Caki2 (cell line): Measurements from ENCODE around the gene SH3RF3. TPM values are rescaled to one million over a fixed set of nuclear protein-coding genes. Genes with fewer than 3 reads are reported as not detected.

Experiments used
- DNase-seq: peaks from one replicate; pipeline ENCODE4 v3.0.0-alpha.2; 2015; ENCODE audit warnings: low read depth
- in situ Hi-C: cut with HindIII; loops from 2 replicates; pipeline ENCODE4 v1.10.0; 2016; ENCODE audit warnings: low sequenced_read_pairs, low pct_unique_long_range_greater_than_20kb, mixed read lengths
- total RNA-seq: library from RNA; depleted of rRNA; stranded (reverse); fragments of >200 nt; shearing (Covaris generic); gene quantifications from 2 replicates; pipeline ENCODE4 v1.2.3, GENCODE V29; 2014; ENCODE audit warnings: low replicate concordance

The SH3RF3 gene
- total RNA-seq, 1 experiment from 2014 or later, result 0.20 TPM

DNA sequence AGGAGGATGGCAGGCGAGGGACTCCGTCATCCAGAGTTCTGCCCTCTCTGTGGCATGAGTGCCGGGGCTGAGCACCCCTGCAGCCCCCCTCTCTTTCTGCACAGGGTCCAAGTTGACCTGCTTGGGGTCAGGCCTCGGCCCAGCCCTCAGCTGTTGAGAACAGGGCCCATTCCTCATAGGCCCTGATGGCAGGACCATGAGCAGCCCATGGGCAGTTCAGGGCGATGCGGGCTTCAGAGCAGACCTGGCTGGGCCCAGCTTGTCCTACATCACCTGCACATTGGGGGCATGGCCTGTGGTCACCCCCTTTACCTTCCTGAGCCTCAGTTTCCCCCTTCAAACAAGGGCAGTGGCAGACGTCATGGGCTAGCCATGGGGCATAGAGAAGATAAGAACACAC lies 246.7 kb downstream of the SH3RF3 start:
- in situ Hi-C loops, result no loop called here
- no peak for DNase-seq

DNA sequence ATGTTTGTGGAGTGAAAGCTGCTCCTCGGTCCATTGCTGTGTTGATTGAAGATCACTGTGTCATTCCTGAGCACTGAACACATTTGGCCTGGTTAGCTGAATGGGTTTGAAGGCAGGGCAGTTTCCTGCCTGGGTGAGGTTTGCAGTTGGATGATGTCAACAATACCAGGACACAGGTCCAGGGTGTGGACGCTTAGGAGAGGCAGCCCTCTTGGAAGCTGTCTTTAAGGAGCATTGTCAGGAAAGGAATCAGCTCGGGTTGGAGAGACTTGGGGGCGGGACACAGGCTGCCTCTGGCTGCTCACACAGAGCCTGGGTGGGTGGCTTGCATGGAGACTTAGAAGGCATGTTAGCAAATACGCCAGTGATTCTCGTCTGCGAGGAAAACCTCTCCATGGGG lies 247.1 kb downstream of the SH3RF3 start:
- in situ Hi-C loops, result no loop called here
- no peak for DNase-seq

DNA sequence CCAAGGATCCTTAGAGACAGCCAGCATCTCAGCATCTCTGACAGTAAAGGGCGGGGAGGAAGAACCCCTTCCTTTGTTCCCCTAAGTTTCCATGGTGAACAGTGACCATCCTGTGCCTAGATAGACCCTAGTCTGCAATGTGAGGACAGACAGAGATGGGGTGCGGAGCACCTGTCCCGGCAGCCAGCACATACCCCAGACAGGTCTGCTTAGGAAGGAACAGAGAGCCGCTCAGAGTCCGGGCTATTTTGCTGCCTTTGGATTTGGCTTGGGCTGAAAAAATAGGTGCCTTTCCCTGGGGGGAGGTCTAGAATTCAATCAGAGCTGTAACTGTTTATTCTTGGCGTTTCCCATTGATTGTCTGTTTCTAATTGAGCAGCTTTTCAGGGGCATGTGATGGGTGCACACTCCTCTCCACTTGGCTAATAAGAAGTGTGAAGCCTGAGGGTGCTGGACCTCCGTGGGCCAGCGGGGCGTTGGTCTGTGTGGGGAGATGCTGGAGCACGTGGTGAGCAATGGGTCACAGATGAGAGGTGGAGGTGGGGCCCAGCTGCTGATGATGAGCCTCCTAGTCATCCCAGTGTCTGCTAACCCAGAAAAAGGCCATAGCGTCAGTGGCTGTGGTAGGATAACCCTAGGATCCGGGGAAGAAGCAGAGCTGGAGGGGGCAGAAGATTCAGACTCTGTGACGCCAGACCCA lies 247.9 kb downstream of the SH3RF3 start:
- no peak for DNase-seq
- in situ Hi-C loops, result no loop called here

DNA sequence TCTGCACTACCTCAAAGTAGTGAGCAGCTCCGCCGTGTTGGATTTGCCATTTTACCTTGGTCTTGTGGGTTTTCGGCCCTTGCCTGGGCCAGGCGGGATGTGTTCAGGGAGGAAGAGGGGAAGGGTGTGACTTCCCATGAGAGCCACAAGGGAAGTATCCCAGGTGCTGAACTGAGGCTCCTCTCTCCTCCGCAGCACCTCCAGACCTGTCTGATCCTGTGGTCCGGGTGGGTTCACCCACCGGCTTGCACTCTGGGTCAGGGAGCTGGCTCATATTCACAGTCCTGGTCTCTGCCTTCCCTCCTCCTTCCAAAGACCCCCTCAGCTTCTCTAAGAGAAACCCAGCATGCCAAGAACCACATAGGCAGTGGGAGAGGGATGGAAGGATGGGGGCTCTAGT lies 249.0 kb downstream of the SH3RF3 start:
- in situ Hi-C loops, result no loop called here
- DNase-seq, result no peak

DNA sequence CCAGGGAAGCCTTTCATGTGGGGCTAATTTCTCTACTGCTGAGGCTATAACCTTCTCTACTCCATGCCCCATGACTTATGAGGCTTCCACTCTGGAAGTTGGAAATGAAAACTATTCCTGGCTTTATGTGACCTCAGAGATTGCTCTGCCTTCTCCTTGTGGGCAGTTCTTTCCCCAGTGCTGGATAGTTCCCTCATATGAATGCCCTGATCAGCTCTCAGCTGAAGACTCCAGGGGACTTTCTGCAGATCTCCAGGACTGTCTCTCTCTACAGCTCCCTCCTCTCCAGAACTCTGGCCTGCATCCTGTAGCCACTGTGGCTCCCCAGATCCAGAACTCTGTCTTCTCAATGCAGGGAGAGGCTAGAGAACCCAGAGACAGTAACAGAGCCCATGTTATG lies 249.7 kb downstream of the SH3RF3 start:
- in situ Hi-C loops, result no loop called here
- no peak for DNase-seq

DNA sequence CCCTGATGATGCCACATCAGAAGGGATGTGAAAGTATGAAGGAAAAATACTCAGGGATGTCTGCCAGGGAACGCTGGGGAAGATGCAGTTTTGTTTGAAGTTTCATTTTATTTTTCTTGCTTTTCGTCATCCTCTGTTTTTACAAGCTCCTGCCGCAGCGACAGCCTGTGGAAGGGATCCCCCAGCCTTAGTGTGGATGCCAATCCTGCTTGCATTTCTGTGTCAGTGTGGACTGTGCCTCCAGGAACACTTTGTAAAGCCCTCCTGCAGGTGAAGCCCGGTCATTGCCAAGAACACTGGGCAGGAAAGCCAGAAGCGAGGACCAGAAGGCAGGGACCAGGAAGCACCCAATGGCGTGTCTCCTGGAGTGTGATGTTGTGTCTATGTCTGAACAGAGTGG lies 250.5 kb downstream of the SH3RF3 start:
- in situ Hi-C loops, result no loop called here
- DNase-seq, result no peak

DNA sequence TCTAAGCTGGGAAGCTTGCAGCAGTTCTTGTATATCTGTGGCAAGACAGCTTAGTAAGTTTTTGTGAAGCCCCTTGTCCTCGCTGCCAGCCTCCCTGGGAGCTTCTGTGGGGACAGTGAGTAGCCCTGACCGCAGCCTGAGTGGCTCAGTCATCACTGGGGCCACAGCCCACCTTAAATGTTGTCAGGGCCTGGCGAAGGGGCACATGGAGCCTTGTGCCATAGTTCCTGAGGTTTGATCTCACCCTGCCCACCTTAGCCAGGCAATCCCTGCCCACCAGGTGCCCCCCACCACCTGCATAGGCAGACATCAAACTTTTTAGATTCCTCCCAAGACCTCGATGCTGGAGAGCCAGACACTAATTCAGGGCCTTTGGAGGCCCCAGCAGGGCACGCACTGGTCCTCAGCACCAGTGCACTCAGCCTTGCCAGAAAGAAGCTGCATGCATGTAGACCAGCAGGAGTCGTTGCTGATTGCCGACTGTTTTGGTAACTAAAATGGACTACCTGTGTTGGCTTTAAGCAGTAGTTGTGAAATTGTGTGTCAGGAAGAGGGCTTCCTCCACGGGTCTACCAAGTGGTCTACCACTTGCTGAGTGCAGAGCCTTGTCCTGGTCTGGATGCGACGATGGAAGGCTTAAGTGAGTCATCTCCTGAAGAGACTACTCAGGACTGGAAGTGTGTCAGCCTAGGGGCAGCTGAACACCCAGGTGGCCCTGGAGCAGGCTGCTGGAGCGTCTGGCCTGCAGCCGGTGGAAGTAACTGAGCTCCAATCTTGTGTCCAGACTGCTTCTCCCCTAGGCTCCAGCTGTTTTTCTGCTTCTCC lies 251.7 kb downstream of the SH3RF3 start:
- no peak for DNase-seq
- in situ Hi-C loops, result no loop called here

DNA sequence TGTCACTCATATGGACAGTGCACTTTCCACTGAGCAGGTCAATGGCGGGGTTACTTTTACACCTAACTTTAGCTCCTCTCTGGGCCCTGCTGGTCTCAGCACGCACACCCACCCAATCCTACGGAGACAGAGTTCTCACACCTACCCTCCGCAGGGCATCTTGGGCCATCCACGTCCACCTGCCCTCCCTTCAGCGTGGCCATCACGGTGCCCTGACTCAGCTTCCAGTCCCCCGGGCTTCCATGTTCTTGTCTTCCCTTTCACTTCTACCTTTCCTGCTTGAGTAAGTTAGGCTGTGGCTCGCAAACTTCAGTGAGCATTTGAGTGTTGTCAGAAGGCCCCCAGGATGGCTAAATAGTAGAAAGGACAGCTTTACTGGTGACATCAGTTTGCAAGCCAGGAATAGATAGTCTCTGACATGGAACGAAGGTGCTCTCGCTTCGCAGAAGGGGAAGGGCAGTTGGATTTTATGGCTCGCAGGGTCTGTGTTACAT lies 252.4 kb downstream of the SH3RF3 start:
- in situ Hi-C loops, result no loop called here
- no peak for DNase-seq

DNA sequence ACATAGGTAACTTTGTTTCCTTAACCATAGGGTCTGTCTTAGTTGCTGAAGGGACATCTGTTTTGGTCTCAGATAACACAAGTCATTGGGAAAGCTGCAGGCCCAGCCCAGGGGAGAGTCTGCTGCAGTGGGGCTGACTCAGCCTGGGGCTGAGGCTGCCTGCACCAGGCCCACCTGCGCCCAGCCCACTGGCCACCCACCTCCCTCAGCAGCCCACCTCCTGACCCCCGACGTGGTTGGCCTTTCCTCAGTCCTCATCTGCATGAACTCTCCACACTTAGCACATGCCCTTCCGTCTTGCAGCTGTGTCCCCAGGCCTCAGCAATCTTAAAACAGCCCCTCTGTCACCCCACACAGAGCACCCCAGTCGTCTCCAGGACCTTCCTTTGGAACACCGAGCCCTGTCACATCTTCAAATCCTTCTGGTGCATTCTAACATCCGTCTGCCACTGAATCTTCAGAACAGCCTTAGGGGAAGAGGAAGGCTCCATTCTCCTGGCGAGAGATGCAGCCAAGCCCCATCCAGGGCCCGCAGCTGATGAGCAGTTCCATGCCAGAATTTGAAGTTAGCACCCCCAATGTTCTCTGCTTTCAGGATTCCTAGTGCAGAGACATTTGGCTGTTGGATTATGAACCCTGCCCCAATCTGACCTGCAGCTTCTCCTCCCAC lies 253.4 kb downstream of the SH3RF3 start:
- DNase-seq, result no peak
- in situ Hi-C loops, result no loop called here

DNA sequence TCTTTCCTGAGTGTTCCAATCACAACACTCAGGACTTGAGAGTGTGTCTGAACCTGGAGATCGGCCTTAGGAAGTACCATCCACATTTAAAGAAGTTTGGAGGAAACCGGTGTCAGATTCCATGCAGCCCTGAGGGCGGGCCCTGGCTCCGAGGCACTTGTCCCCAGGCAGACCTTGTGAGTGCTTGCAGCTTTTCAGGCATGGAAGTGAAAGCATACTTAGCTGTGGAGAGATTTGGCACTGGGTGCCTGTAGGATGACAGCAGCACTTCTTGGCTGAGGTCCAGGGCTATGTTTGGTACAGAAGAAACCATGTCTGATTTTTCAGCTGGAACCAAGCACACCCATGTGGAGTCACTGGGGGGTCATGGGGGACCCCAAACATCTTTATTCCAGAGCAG lies 253.9 kb downstream of the SH3RF3 start:
- DNase-seq, result peak; percentile 6
- in situ Hi-C loops, result no loop called here

DNA sequence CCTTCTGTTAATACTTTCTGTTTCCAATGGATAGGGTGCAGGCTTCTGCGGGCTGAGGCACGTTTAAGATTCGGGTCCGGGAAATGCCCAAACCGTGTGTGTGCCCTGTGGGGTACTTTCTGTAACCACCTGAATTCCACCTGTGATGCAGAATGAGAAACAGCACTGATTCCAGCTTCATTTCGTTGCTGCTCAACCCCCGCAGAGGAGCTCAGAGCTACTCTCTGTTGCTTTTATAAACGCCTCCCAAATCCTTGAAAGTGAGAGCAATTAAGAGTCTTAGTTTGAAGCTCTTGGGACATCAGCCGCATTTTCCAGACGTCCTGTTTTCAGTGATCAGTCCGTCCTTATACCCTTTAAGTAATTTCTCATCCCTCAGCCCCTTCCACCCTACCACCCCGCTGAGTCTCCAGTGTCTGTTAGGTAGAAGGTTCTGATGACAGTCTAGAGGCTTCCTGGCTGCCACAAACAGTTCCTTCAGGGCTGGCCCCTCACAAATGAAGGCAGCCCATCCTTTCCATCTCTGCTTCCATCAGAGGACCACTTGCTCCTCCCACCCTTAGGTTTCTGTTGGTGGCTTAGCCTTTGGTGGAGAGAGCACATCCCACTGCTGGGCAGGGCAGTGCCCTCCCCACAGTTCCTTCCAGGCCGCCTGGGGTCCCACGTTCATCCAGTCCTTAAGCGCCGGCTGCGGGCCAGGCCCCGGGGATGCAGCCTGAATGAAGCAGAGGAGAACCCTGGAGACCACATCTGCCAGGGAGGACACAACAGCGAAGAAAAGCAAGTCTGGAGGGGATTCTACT lies 254.7 kb downstream of the SH3RF3 start:
- DNase-seq, result no peak
- in situ Hi-C loops, result no loop called here

DNA sequence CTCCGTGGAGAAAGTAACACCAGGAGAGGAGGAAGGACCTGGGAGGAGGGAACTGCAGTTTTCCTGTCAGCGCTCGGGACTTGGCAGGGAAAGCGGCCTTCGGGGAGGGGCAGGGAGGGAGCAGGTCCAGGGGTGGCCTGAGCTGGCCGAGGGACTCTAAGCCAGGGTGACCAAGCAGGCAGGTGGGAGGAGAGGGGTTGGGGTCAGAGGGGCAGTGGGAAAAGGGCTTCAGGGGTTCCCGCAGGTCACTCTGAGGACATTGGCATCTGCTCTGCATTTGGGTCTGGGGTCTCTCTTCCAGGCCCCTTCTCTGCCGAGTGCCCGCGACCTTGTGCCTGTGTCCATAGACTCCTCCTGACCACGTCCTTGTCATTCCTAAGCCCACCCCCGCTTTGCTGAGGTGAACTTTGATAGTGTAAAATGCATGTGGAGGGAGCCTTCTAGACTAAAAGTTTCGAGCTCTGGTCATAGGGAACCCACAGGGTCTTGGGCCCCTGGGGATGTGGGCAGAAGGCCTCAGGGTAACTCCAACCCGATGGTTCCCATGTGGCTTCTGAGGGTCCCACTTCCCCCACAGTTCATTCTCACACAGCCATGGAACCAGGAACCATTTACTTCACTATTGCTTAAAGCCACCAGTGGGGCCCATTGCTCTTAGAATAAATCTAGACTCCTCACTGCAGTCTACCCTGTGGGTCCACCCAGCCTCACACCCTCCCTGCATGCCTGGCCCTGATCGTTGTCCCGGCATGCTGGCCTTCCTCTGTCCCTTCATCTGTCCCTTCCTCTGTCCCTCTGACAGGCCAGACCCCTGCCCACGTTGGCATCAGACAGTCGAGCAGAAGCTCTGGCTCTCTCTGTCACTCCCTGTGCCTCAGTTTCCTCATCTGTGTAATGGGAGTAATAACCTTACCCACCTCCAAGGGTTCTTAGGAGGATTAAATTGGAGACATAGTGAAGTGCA lies 255.6 kb downstream of the SH3RF3 start:
- in situ Hi-C loops, result no loop called here
- DNase-seq, result no peak

DNA sequence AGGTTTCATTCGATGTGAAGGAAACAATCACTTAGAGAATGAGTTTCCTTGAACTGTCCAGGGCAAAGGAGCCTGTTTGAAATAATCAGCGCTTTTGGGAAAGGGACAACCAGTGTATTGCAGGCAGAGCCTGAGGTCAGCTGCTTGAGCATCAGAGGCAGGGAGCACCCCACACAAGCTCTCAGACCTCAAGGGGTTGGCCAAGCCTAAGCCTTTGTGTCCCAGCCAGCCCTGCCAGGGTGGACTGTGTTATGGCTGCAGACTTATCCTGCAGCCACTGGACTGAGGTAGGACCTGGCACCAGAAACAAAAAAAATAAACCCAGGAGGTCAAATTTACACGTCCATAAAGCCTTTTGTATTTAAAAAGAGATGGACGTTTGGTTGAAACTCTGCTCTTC lies 256.5 kb downstream of the SH3RF3 start:
- DNase-seq, result no peak

DNA sequence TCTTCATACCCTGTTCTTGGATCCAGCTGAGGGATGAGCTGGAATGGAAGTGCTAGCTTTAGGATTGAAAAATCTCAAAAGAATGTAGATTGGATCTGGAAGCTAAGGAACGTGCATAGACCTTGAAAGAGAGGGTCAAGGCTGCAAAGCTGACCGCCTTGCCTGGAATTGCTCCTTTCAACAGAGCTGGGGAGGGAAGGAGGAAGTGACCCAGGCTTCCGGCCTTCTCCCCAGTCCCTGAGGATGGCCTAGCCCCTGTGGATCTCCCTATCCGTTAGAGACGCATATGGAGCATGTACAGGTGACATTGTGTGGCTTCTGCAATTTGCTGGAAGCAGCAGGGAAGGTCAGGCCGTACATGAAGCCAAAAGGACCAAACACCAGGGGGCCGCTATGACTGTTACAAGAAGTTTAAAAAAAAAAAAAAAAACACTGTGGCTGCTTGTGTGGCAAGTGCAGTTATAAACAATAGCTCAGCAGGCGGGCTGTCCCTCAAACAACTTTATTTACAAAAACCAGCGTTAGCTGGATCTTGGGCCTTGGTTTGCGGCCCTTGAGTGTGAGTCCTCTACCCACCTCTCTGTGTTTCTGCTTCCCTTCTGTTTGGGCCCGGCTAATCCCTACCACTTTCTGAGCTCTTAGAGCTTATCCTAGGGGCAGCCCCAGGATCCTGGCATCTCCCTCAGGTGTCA lies 257.1 kb downstream of the SH3RF3 start:
- in situ Hi-C loops, result no loop called here
- no peak for DNase-seq

More for the DNA sequence above, 256.5 kb downstream of the SH3RF3 start:
- in situ Hi-C loops, result no loop called here

DNA sequence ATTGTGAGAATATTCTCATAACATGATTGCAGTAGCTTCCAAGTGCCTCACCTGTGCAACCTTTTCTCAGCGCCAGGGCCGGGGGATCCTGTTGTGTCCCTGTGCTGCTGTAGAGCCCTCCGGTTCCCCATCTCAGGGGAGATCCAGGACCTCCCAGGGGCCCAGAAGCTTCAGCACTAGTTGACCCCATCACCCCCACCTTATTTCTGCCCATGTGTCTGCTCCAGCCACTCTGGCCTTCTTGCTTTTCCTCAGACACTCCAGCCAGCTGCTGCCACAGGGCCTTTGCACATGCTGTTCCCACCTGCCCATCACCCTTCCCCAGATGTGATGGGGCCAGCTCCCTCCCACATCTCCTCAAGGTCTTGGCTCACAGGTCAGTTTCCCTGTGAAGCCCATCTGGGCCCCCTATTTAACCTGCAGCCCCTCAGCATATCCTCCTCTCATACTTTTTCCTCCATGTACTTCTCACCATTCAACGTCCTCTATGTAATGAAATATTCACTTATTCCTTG lies 258.3 kb downstream of the SH3RF3 start:
- in situ Hi-C loops, result no loop called here
- no peak for DNase-seq

DNA sequence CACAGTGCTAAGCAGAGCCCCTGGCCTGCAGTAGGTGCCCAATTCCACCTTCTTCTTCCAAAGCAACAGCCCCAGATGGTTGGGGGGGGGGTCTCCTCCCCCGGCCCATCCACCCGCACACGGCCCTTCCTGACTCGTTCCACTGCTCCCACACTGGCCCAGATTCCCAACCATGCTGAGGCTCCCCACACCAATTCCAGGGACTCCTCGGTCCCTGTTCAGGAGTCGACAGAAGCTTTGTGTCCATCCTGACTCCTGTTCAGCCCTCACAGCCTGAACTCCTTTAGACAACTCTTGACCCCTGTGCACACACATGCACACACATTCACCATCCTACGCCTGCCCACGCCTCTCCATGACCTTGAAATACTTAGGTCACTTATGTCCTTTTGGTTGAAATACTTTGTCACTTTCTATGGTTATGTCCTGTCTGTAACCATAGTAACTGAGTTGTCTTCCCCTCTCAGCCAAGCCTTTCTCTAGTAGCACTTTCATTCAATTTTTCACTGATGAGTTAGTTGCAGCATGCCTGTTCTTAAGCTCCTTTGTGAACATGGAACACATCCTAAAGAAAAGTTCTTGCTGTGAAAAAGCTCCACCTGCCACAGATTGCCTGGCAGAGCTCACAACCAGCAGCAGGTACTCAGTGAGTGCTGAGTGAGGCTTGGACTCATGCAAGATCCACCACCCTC lies 258.9 kb downstream of the SH3RF3 start:
- in situ Hi-C loops, result no loop called here
- DNase-seq, result no peak
